Endothelial cell of umbilical vein (primary cell): ENCODE results near the gene CARMIL3. TPM values are rescaled to one million over a fixed set of nuclear protein-coding genes. Genes with fewer than 3 reads are reported as not detected.

ENCODE experiments used
- BruUV-seq: library from RNA; stranded (reverse); fragments of 400-500 nt; replicated peaks from 2 replicates; lab custom pipeline; 2021; lab: Mats Ljungman, UMichigan
- CTCF ChIA-PET: fragments of 300-600, 350-600 bp; sonication (Branson Sonifier 250); formaldehyde crosslinking; loops from one replicate; lab custom pipeline; 2021; ENCODE audit warnings: antibody characterized with exemption, inconsistent platforms; lab: Charles Lee
- POLR2A ChIA-PET: fragments of 300-600, 350-600 bp; sonication (Branson Sonifier 250); formaldehyde crosslinking; loops from one replicate; lab custom pipeline; 2021; ENCODE audit warnings: antibody characterized with exemption, inconsistent platforms; lab: Charles Lee
- DNase-seq: peaks from one replicate; pipeline ENCODE4 v3.0.0-alpha.2; 2011; ENCODE audit warnings: low read depth, low spot score
- FAIRE-seq: peaks from 2 replicates; lab custom pipeline; 2011; peaks lifted over from hg19 to GRCh38; lab: Jason Lieb, UNC
- H2AFZ ChIP-seq: 2 replicates; pipeline ENCODE4 v1.6.0; 2012; ENCODE audit warnings: low read depth, low read length, control low read depth, inconsistent platforms
- H3K27ac ChIP-seq: 2 replicates; pipeline ENCODE4 v1.5.1; 2011; ENCODE audit warnings: low read depth, mild to moderate bottlenecking, control low read depth, low read length, moderate library complexity; ENCODE audit not compliant: insufficient read depth
- H3K27me3 ChIP-seq, 2 experiments: 2 replicates each; pipeline versions ENCODE4 v1.6.0 to v1.6.1; 2011; ENCODE audit warnings: low read length in 2 of 2, mixed read lengths in 1 of 2; ENCODE audit not compliant: control insufficient read depth in 2 of 2, insufficient read depth in 2 of 2
- H3K36me3 ChIP-seq, 2 experiments: 2 replicates in 1 of 2; 3 replicates in 1 of 2; pipeline ENCODE4 v1.5.1; 2011; ENCODE audit warnings: low read length in 2 of 2, mild to moderate bottlenecking in 1 of 2, moderate library complexity in 1 of 2; ENCODE audit not compliant: control insufficient read depth in 2 of 2, insufficient read depth in 2 of 2; ENCODE audit errors: extremely low read depth in 1 of 2
- H3K4me1 ChIP-seq: 3 replicates; pipeline ENCODE4 v1.5.1; 2011; ENCODE audit warnings: mild to moderate bottlenecking, low read length; ENCODE audit not compliant: control insufficient read depth, insufficient read depth; ENCODE audit errors: extremely low read depth
- H3K4me2 ChIP-seq: 2 replicates; pipeline ENCODE4 v1.6.1; 2011; ENCODE audit warnings: low read length, control low read depth, mixed read lengths; ENCODE audit not compliant: insufficient read depth
- H3K4me3 ChIP-seq, 3 experiments: fragments of 200-600 bp in 1 of 3; sonication (generic), shearing (Covaris generic) in 1 of 3; replicated peaks in 1 of 3; 2 replicates each; pipeline ENCODE4 v1.5.1; 2011 to 2016; ENCODE audit warnings: control low read depth in 3 of 3, low read length in 3 of 3, mild to moderate bottlenecking in 2 of 3, inconsistent platforms in 1 of 3, low read depth in 1 of 3, moderate library complexity in 1 of 3; ENCODE audit not compliant: insufficient read depth in 1 of 3
- H3K79me2 ChIP-seq: 2 replicates; pipeline ENCODE4 v1.6.0; 2012; ENCODE audit warnings: low read length, inconsistent platforms; ENCODE audit not compliant: control insufficient read depth, insufficient read depth
- H3K9ac ChIP-seq: replicated peaks from 2 replicates; pipeline ENCODE3; 2011; ENCODE audit warnings: low read length, control low read depth; ENCODE audit not compliant: insufficient read depth; ENCODE audit errors: extremely low read depth
- H3K9me1 ChIP-seq: replicated peaks from 3 replicates; pipeline ENCODE4 v1.6.0; 2011; ENCODE audit warnings: mild to moderate bottlenecking, low read length; ENCODE audit not compliant: control insufficient read depth, insufficient read depth; ENCODE audit errors: extremely low read depth
- H3K9me3 ChIP-seq: replicated peaks from 2 replicates; pipeline ENCODE4 v1.5.1; 2012; ENCODE audit warnings: low read length, inconsistent platforms; ENCODE audit not compliant: control insufficient read depth, insufficient read depth
- H4K20me1 ChIP-seq: replicated peaks from 2 replicates; pipeline ENCODE3; 2011; ENCODE audit warnings: mild to moderate bottlenecking, low read length; ENCODE audit not compliant: control insufficient read depth, insufficient read depth; ENCODE audit errors: extremely low read depth
- CTCF ChIP-seq, 2 donors: IDR thresholded peaks; 1 replicate in 1 of 2; 2 replicates in 1 of 2; pipeline ENCODE4 v1.5.1; 2011; ENCODE audit warnings: low read length in 2 of 2, mild to moderate bottlenecking in 2 of 2, moderate library complexity in 2 of 2, control low read depth in 1 of 2, inconsistent platforms in 1 of 2, low read depth in 1 of 2; ENCODE audit not compliant: insufficient read depth in 1 of 2; ENCODE audit errors: extremely low read depth in 1 of 2
- EZH2 ChIP-seq: IDR thresholded peaks from 2 replicates; pipeline ENCODE4 v1.6.1; 2012; ENCODE audit warnings: borderline replicate concordance, low read depth, mild to moderate bottlenecking, moderate library complexity, low read length, inconsistent platforms; ENCODE audit not compliant: severe bottlenecking
- FOS ChIP-seq: IDR thresholded peaks from 2 replicates; pipeline ENCODE4 v1.6.1; 2011; ENCODE audit warnings: mild to moderate bottlenecking, low read length, moderate library complexity, borderline replicate concordance; ENCODE audit not compliant: insufficient read depth
- GATA2 ChIP-seq: IDR thresholded peaks from 2 replicates; pipeline ENCODE4 v1.7.0; 2011; ENCODE audit warnings: low read depth, mild to moderate bottlenecking, moderate library complexity, mixed read lengths, low read length; ENCODE audit not compliant: insufficient read length, insufficient read depth
- JUN ChIP-seq: IDR thresholded peaks from 2 replicates; pipeline ENCODE4 v1.6.1; 2011; ENCODE audit warnings: borderline replicate concordance, low read depth; ENCODE audit not compliant: insufficient read length, insufficient read depth
- MAX ChIP-seq: IDR thresholded peaks from 2 replicates; pipeline ENCODE4 v1.6.1; 2011; ENCODE audit not compliant: insufficient read depth, insufficient read length
- MYC ChIP-seq: IDR thresholded peaks from one replicate; pipeline ENCODE4 v1.6.1; 2011; ENCODE audit warnings: mild to moderate bottlenecking, low read depth, low read length
- POLR2A ChIP-seq: IDR thresholded peaks from 2 replicates; pipeline ENCODE4 v1.6.1; 2012; ENCODE audit warnings: low read depth, mild to moderate bottlenecking, control low read depth, low read length
- POLR2AphosphoS5 ChIP-seq: IDR thresholded peaks from 2 replicates; pipeline ENCODE4 v1.6.1; 2012; ENCODE audit warnings: low read depth, mild to moderate bottlenecking, control low read depth, low read length, moderate library complexity; ENCODE audit not compliant: insufficient read depth
- dilution Hi-C: fragments of 300-500 bp; cut with MboI; formaldehyde crosslinking; loops from one replicate; pipeline ENCODE4 v1.15.0; 2019; ENCODE audit warnings: low sequenced_read_pairs; ENCODE audit not compliant: extremely low pct_ligation_motif_present
- intact Hi-C: fragments of 100-400 bp; cut with micrococcal nuclease; formaldehyde crosslinking; loops from one replicate; pipeline ENCODE4 v1.10.0; 2022
- polyA plus RNA-seq, 4 experiments: library from polyadenylated mRNA; depleted of rRNA in 3 of 4; stranded (reverse) in 3 of 4; unstranded in 1 of 4; fragments of >200 nt; gene quantifications; 2 replicates each; pipeline versions ENCODE4 v1.2.1 to v1.2.3, GENCODE V29; 2011 to 2012; ENCODE audit warnings: missing spikeins in 1 of 4
- total RNA-seq: library from RNA; stranded (reverse); gene quantifications from 2 replicates; pipeline ENCODE4 v1.2.3, GENCODE V29; 2021

Gene CARMIL3
- total and polyA plus RNA-seq, 2 donors (not counting 3 experiments of a cell fraction or from before 2014, with no cell fraction given): 0.03 TPM; not detected in 1

- H4K20me1 ChIP-seq: no peaks in the 10 kb centered on the region
- no peak overlapping the region for H3K27ac ChIP-seq
- H3K9ac ChIP-seq: no peak overlapping the region
- dilution Hi-C loops: no loop called here
- intact Hi-C loops: loop anchor here (5.0 kb wide), 1 partner anchor 163 kb away; the partner anchor contains the start of gene MDP1
- no peaks in the 10 kb centered on the region for H3K79me2 ChIP-seq
- POLR2A ChIA-PET: no interaction called here
- DNase-seq (no peak), FAIRE-seq (no peak)
- H3K36me3 ChIP-seq: no peaks in the 10 kb centered on the region
- H3K27me3 ChIP-seq: peaks cover 2 to 12% of the 10 kb centered on the region in 2 experiments
- no peaks in the 10 kb centered on the region for H3K9me1 ChIP-seq
- H3K4me2 ChIP-seq: no peak overlapping the region
- H3K9me3 ChIP-seq: no peaks in the 10 kb centered on the region
- H3K4me1 ChIP-seq: peaks cover 12% of the 10 kb centered on the region
- no peak overlapping the region for H3K4me3 ChIP-seq
- BruUV-seq: no TSS peak
- TF ChIP-seq GATA2 (no peak), CTCF (IDR thresholded peaks at IDR 0.05; ENCODE audit: extremely low read depth in 1 of 2, insufficient read depth in 1 of 2, low read depth in 1 of 2, low read length in 2 of 2) (no peak), JUN (no peak), POLR2AphosphoS5 (no peak), POLR2A (no peak), FOS (no peak), MYC (no peak), MAX (no peak), EZH2 (no peak)
- H2AFZ ChIP-seq: no peak overlapping the region
- CTCF ChIA-PET: interaction anchor here (0.8 to 9.5 kb wide), 7 partner anchors 9 to 107 kb away, joined by 3 to 420 read pairs (median 3); partner anchors contain the start of genes DCAF11, IRF9, NRL and PCK2
Measured at GRCh38 chr14:24054646-24055045, 2.8 kb downstream of the CARMIL3 start.
